SIG-M5 treated with dmso at 0.1 percent for 504 hours (cell line): ENCODE data around the gene SPDYE16.
"Not testable (repeated sequence)": the region's sequence is repeated elsewhere in the genome, so short reads cannot be mapped to it uniquely, and the experiment has no call there.

Source experiments
- DNase-seq: peaks from one replicate; lab custom pipeline; 2025; ENCODE audit not compliant: unreplicated experiment; lab: John Stamatoyannopoulos, UW

SPDYE16 gene

DNA sequence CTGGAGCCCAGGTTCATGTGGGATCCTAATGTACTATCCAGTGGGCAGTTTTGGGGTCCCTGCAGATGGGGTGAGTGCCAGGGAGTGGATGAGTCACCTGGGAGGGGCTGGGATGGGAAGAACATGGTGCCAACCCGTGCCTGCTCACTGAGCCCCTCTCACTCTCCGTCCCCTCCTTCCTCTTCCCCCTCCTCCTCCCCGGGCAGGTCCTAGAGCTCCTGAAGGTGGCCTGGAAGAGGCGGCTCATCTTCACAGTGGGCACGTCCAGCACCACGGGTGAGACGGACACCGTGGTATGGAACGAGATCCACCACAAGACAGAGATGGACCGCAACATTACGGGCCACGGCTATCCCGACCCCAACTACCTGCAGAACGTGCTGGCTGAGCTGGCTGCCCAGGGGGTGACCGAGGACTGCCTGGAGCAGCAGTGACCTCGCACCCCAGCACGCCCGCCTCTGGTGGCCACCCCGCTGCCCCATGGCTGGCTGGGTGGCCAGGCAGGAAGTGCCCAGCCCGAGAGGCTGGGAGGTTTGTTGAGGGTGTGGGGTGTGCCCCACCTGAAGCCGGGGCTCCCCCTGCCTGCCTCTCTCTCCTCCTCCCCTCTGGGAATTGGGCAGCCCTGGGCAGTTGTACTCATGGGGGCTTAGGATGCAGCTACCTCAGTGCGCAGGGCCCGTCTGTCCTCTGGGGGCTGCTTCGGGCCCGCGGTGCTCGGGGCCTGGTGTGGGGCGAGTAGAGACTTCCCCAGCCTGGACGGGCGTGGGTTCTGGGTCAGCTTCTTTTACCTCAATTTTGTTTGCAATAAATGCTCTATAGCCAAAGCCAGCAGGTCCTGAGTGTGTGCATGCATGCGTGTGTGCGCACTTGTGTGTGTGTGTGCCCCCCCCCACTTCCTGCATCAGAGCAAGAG is 37.7 kb downstream of the SPDYE16 start:
- no peak for DNase-seq

DNA sequence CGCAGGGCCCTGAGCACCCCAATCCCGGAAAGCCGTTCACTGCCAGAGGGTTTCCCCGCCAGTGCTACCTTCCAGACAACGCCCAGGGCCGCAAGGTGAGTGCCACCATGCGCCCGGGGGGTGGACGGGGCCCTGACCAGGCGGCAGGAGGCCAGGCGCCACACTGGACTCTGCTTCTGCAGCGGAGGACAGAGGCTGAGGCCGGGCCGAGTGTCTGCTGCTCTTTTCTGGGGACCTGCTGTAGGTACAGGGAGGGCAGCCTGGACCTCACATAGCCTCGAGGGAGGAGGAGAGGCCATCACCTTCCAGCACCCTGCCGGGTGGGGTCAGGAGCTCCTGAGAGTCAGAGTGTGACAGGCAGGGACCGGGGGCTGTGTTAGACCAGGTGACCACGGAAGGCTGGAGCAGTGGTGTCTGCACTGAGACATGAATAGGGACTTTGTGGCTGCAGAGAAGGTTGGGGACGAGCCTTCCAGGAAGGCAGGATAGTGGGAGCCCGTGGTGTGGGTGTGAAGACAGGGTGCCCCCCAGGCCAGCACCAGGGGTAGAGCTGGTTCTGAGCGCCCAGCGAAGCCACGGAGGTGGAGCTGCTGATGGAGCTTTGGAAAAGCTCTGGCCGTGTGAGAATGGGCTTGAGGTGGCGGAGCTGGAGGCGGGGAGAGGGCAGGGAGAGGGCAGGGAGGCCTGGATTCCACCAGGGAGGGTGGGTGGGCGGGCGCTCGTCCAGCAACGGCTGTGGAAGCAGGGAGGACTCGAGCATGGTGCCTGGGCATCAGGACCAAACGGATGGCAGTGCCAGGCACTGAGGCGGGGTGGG is 38.5 kb downstream of the SPDYE16 start:
- not testable (repeated sequence) for DNase-seq

DNA sequence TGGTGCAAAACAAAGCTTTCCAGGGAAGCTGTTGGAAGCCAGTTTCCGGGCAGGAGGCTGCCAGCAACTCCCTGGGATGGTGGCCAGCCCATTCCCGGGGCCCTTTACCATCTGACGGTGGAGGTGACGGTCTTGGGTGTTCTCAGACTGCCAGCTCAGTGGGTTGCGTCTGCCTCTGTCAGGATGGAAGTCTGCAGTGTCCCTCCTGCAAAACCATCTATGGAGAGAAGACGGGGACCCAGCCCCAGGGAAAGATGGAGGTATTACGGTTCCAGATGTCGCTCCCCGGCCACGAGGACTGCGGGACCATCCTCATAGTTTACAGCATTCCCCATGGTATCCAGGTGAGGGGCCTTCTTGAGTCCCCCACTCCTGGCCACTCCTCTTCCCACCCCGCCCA is 39.9 kb downstream of the SPDYE16 start:
- not testable (repeated sequence) for DNase-seq

DNA sequence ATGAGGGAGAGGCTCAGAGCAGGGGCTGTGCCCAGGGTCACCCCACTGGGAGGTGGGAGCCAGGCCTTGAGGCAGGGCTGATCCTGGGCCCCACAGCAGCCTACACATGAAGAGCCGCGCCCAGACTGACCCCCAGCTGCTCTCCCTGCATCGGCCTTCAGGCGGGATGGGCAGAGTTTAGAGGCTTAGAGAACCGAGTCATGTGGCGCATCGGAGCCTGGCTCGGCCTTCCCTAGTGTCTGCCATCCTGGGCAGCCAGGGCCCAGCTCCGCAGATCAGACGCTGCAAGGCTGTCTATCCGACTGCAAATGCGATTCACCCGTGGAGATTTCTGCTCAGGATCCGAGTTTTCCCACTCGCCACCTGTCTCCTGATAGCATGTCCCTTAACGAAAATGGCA is 40.3 kb downstream of the SPDYE16 start:
- not testable (repeated sequence) for DNase-seq

DNA sequence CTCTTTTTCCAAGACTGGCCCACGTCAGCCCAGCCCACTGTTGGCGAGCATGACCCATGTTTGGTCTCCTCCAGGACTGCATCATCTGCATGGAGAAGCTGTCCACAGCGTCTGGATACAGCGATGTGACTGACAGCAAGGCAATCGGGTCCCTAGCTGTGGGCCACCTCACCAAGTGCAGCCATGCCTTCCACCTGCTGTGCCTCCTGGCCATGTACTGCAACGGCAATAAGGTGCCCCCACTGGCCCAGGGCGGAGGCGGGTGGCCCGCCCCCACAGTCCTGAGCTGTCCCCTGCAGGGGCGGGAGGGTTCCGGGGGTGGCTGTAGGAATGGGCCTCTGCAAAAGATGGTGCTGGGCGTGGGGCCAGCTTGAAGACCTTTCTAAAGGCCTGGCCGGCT is 40.9 kb downstream of the SPDYE16 start:
- DNase-seq, result not testable (repeated sequence)

- not testable (repeated sequence) for DNase-seq
Observed at GRCh38 chr7:76499924-76500241, 43.2 kb downstream of the SPDYE16 start.

- DNase-seq, result not testable (repeated sequence)
Observed at GRCh38 chr7:76499201-76499923, 43.7 kb downstream of the SPDYE16 start.

- not testable (repeated sequence) for DNase-seq
Observed at GRCh38 chr7:76498583-76499200, 44.4 kb downstream of the SPDYE16 start.

GRCh38 chr7:76497918-76498582 is 45.0 kb downstream of the SPDYE16 start:
- DNase-seq, result not testable (repeated sequence)

- not testable (repeated sequence) for DNase-seq
Observed at GRCh38 chr7:76495717-76496116, 47.4 kb downstream of the SPDYE16 start.

- DNase-seq, result not testable (repeated sequence)
Observed at GRCh38 chr7:76492139-76492538, 51.0 kb downstream of the SPDYE16 start.

DNA sequence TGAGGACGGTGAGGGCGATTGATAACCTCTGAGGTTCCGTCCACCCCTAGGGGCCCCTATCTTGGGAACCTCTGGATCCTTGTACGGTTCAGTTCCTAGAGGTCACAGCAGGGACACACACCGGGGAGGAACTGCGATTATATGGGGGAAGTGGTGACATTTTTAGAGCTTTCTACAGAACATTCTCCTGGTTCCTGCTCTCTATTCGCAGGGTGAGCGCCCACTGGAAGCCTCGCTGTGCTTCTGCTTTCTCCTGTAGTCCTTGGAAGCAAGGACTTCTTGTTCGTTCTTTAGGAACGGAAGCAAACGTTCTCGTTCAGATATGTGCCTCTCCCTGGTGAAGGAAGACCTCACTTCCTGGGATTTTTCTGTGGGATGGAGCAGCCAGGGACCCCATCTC is 55.1 kb downstream of the SPDYE16 start:
- not testable (repeated sequence) for DNase-seq

DNA sequence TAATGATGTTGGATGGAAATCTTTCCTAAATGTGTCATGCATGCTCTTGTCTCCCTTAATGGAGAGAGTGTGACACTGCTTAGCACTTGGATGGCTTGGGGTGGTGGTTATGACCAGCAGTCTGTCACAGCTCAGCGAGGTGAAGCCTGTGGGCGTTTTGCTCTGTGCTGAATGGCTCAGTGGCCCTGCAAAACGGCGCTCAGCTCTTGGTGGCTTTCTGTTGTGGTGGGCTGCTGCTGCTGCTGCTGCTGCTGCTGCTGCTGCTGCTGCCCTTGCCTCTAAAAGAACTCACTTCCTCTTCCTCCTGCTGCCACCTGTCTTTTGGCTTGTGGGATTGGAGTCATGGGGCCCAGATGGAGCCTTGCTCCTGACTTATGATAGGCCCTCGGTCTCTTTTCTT is 56.5 kb downstream of the SPDYE16 start:
- DNase-seq, result not testable (repeated sequence)

DNA sequence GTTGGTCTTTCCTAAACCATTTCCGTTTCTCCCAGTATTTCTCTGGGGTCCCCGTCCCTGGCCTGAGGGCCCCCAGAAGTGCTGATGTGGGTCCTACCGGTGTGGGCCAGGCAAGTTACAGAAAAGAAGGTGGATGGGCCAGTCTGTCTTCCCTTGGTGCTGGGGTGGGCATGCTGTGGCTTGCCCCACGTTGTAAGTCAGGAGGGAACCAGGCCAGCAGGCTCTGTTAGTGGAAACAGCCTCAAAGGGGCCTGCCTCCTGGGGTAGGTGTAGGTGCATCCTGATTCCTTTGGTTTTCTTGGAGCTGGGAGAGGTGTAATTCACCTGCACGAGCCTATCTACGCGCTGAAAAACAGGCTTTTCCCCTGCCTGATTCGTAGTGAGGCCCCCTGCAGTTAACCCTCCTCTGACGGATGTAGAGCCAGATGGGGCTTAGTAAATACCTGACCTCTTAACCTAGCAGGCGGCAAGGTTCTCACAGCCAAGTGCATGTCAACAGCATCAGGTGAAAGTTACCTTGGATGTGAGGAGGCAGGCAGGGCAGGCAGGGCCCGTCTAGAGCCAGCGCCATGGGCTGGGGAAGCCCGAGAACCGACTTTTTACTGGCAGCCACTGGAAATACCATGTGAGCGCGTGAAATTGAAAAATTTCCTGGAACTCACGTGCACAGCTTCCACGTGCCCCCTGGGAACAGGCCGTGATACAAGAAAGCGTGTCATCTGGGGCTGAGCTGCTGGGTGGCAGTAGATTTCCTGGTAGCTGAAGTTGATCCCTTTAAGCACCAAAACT is 57.1 kb downstream of the SPDYE16 start:
- DNase-seq, result not testable (repeated sequence)

- DNase-seq, result not testable (repeated sequence)
Observed at GRCh38 chr7:76484456-76484855, 58.6 kb downstream of the SPDYE16 start.

GRCh38 chr7:76483081-76483480 is 60.0 kb downstream of the SPDYE16 start:
- not testable (repeated sequence) for DNase-seq

- not testable (repeated sequence) for DNase-seq
Observed at GRCh38 chr7:76482660-76483059, 60.4 kb downstream of the SPDYE16 start.
